ENCODE measurements around the gene FMNL2.

FMNL2 gene

GRCh38 chr2:152569186-152569585 is 234.2 kb downstream of the FMNL2 start:
- in situ Hi-C loops (cut with MboI; ENCODE audit: low sequenced_read_pairs), result no loop called here

GRCh38 chr2:152571048-152571766 is 236.2 kb downstream of the FMNL2 start:
- in situ Hi-C loops (cut with MboI; ENCODE audit: low sequenced_read_pairs), result no loop called here

- in situ Hi-C loops (cut with MboI; ENCODE audit: low sequenced_read_pairs), result no loop called here
These were observed 237.1 kb downstream of the FMNL2 start for GRCh38 chr2:152572031-152572430.

- in situ Hi-C loops (cut with MboI; ENCODE audit: low sequenced_read_pairs), result no loop called here
These were observed 238.2 kb downstream of the FMNL2 start for GRCh38 chr2:152573168-152573567.

DNA sequence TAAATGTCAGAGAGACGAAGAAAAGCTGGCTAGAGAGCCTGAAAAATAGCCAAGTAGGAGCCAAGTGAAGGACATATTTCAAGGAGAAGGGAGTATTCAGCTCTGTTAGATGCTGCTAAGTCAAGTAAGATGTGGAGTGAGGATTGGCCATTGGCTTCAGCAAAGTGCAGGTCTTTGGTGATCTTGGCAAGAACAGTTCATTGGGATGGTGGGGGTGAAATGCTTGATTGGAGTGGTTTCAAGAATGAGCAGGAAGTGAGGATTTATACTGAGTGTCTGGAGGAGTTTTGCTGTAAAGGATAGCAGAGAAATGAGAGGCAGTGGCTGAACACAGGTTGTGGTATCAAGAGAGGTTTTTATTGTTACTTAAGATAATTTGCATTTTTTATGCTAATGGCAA is 242.6 kb downstream of the FMNL2 start:
- in situ Hi-C loops (cut with MboI; ENCODE audit: low sequenced_read_pairs), result no loop called here

- in situ Hi-C loops (cut with MboI; ENCODE audit: low sequenced_read_pairs), result no loop called here
These were observed 243.6 kb downstream of the FMNL2 start for GRCh38 chr2:152578573-152578972.

GRCh38 chr2:152580714-152581113 is 245.7 kb downstream of the FMNL2 start:
- in situ Hi-C loops (cut with MboI; ENCODE audit: low sequenced_read_pairs), result no loop called here

- in situ Hi-C loops (cut with MboI; ENCODE audit: low sequenced_read_pairs), result no loop called here
These were observed 246.4 kb downstream of the FMNL2 start for GRCh38 chr2:152581360-152581759.

DNA sequence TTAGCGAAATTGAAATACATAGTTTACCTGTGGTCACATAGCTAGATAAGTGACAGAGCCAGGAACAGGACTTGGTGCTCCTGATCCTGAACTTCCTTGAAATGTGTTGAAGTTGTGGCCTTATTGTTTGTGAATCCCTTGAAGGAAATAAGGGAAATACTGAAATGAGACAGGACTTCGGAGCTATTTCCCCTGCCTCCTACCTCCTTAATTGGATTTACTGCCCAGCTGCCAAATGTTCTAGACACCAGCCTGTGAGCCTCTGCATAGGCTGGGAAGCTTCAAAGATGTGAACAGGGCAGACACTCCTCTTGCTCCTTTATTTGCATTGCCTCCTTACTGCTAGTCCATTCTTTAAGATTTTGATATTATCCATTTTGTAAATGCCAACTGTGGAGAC is 247.1 kb downstream of the FMNL2 start:
- in situ Hi-C loops (cut with MboI; ENCODE audit: low sequenced_read_pairs), result no loop called here

DNA sequence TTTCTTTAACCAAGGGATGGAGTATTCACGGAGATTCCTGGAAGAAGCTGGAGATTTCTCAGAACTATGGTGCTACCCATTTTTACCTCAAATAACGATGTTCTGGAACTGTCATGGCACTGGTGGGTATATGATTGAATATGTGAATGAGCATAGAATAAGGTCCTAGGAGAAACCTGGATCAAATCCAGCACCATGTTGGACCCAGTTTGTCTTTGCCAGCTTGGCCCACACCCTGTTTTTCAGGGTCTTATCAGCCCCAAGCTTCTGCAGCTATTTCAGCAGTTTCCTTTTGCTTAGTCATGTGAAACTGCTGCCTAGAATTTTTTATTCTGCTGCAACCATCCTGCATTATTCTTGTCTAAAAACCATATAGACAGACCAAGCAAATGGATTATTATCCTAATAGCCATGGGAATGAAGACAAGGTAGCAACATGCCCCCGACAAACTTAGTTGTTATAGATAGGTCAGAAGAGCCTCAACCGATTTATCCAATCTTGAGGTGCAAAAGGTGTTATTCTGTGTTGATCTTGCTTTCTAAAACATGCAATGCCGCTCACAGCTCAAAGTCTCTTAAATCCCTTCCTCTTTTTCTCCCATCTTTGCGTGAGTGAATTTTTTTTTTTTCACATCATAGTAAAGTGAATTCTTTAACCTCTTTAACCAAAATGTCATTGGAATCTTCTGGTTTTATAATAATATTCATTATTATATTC is 248.7 kb downstream of the FMNL2 start:
- in situ Hi-C loops (cut with MboI; ENCODE audit: low sequenced_read_pairs), result no loop called here

- in situ Hi-C loops (cut with MboI; ENCODE audit: low sequenced_read_pairs), result no loop called here
These were observed 249.3 kb downstream of the FMNL2 start for GRCh38 chr2:152584301-152584700.

DNA sequence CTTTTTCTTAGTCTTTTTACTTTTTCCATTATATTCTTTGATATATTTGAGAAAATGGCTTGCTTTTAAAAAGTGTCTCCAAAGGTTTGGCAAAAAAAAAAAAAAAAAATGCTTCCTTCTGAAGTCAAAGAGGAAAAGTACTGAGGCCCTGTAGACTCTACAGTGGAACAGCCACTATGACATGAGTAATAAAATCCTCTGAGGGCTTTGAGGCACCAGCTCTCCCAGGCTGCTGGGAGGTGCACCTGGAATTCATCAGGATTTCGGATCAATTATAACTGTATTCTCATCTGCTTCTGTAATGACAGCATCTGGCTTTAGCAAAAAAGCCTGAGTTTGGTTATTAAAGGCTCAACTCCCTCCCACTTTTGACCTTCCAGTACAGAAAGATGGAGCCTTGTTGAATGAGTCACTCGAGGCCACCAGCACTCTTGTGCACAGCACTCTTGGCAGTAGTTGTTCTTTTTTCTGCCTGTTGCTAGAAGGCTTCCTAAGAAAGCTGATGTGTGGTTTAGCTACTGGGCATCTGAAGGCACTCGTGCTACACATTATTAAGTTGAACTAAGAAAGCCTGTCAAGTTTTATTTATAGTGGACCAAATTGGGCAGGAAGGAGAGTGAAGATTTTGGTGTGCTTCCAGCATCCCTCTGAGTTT is 251.0 kb downstream of the FMNL2 start:
- in situ Hi-C loops (cut with MboI; ENCODE audit: low sequenced_read_pairs), result no loop called here

DNA sequence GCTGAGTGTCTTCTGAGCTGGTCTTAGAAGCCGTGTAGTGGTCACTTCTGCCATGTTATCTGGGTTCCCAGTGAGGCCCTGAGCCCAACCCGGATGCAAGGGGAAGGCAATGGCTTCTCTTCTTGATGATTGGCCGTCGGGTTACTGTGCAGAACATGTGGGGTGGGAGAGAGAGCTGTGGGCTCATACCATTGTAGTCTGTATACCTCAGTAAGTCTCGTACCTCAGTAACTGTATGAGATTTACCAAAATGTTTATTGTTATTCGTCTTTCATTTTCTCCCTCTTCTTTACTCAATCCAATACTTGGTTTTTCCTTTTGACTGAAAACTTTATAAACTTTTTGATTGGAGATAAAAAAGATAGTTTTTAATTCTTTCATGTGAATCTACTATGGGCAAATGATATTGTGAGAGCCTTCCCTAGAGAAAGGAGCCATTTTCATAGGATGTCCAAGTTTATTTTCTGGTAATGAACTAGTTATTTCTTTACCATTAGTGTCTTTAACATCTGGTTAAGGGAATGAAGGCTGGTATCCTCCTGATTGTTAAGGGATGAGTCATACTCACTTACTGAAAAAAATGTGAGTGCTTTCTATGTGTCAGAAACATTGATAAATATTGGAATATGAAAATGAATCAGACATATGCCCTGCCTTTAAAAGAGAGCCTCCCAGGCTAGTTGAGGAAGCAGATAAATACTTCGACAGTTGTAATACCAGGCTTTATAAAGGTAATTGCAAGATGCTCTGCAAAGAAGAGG is 252.4 kb downstream of the FMNL2 start:
- in situ Hi-C loops (cut with MboI; ENCODE audit: low sequenced_read_pairs), result no loop called here

- in situ Hi-C loops (cut with MboI; ENCODE audit: low sequenced_read_pairs), result no loop called here
These were observed 254.0 kb downstream of the FMNL2 start for GRCh38 chr2:152588998-152589397.

DNA sequence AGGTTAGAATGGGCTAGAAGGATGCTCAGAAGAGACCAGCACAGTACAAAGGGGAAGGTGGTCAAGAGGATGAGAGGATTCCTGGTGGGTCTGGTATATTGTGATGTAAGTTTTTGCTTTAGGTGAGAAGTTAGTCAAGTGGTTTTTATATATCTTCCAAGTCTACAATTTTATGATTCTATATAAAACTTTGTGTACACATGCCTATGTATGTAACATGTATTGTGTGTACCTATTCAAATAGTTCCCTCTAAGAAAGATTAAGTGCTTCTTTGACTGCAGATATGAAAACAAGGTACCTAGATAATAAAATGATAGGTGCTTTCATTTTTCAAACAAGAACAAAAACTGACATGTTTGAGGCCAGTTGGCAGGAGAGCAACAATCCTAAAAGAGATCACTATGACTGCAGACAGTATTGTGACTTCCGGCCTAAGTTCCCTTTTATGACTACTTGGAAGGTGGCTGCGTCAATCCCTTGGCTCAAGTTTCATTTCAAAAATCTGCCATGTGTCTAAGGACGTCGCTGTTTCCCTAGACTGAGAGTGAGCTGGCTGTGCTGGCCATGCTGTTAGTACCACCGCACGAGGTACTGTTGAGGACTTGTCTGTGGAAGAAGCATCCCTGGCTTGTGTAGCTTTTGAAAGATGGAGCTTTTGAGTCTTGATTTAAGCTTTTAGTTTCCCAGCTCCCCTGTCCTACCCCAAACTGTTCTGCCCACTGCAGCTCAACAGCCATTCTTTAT is 259.2 kb downstream of the FMNL2 start:
- in situ Hi-C loops (cut with MboI; ENCODE audit: low sequenced_read_pairs), result no loop called here

GRCh38 chr2:152594792-152595191 is 259.8 kb downstream of the FMNL2 start:
- in situ Hi-C loops (cut with MboI; ENCODE audit: low sequenced_read_pairs), result no loop called here

DNA sequence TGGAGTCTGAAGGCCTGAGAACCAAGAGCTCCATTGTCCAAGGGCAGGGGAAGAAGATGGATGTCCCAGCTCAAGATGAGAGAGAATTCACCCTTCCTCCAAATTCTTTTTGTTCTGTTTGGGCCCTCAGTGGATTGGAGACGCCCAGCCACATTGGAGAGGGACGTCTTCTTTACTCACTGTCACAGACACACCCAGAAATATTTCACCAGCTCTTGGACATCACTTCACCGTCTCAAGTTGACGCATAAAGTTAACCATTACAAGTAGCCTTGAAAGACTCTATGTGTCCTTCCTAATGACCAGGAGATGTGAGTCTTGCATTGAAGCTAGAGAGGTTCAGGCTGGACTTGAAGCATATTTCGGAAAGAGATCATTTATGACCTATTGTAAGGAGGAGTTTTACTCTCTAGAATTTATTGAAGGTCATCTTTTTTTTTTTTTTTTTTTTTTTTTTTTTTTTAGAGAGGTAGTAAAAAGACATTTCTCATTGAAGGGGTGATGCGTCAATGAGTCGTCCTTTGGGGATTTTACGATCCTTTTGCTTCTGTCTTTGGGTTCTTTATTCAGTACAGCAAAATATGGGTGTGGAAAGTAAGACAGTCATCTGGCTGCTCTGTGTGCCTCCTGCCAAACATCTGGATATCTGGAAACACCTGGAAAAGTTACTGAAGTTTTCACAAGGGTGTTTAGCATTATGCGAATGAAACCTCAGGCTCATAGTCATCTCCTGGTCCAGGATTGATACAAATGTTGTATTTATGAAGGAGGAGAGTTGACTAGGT is 264.2 kb downstream of the FMNL2 start:
- in situ Hi-C loops (cut with MboI; ENCODE audit: low sequenced_read_pairs), result no loop called here

GRCh38 chr2:152600051-152600657 is 265.2 kb downstream of the FMNL2 start:
- in situ Hi-C loops (cut with MboI; ENCODE audit: low sequenced_read_pairs), result no loop called here

GRCh38 chr2:152600697-152601096 is 265.7 kb downstream of the FMNL2 start:
- in situ Hi-C loops (cut with MboI; ENCODE audit: low sequenced_read_pairs), result no loop called here

All from HL-60/S4 (cell line).